Aorta (tissue), 5 donors: ENCODE data around the gene KAT7. TPM values are rescaled to one million over a fixed set of nuclear protein-coding genes. Genes with fewer than 3 reads are reported as not detected.
A peak's percentile ranks its signal among the peaks of the same experiment; 100 is the strongest.

Experiments
- ATAC-seq: fragments of 200-7000 bp; cut with Tn5 transposase; one replicate; pipeline ENCODE4 v1.9.1; 2022; ENCODE audit warnings: moderate library complexity; ENCODE audit not compliant: low FRiP score
- DNase-seq, 2 donors: peaks; one replicate each; pipeline ENCODE4 v3.0.0-alpha.2; 2020
- H3K27ac ChIP-seq, 2 donors: one replicate each; pipeline ENCODE4 v1.5.1; 2013; ENCODE audit warnings: low read length in 2 of 2, mild to moderate bottlenecking in 2 of 2, moderate library complexity in 2 of 2, control low read depth in 1 of 2, inconsistent platforms in 1 of 2, low read depth in 1 of 2
- H3K27me3 ChIP-seq, 2 donors: one replicate each; pipeline ENCODE4 v1.6.1; 2013; ENCODE audit warnings: control low read depth in 1 of 2, low read length in 1 of 2, mild to moderate bottlenecking in 1 of 2, moderate library complexity in 1 of 2; ENCODE audit not compliant: insufficient read depth in 2 of 2, control insufficient read depth in 1 of 2
- H3K36me3 ChIP-seq, 2 donors: one replicate each; pipeline ENCODE4 v1.6.1; 2013; ENCODE audit warnings: control low read depth in 1 of 2, low read length in 1 of 2, mild to moderate bottlenecking in 1 of 2; ENCODE audit not compliant: insufficient read depth in 2 of 2, control insufficient read depth in 1 of 2
- H3K4me1 ChIP-seq, 2 donors: one replicate each; pipeline ENCODE4 v1.6.1; 2013; ENCODE audit warnings: low read length in 2 of 2, control low read depth in 1 of 2, mild to moderate bottlenecking in 1 of 2, moderate library complexity in 1 of 2; ENCODE audit not compliant: insufficient read depth in 2 of 2, control insufficient read depth in 1 of 2
- H3K4me3 ChIP-seq, 2 donors: one replicate each; pipeline ENCODE4 v1.5.1; 2013; ENCODE audit warnings: low read length in 2 of 2, control low read depth in 1 of 2, mild to moderate bottlenecking in 1 of 2
- H3K9me3 ChIP-seq: one replicate; pipeline ENCODE4 v1.6.1; 2013; ENCODE audit warnings: mild to moderate bottlenecking, low read length; ENCODE audit not compliant: control insufficient read depth
- WGBS, 2 donors: extraction: QIAGEN DNeasy Blood & Tissue Kit; methylation state at CpG; one replicate each; pipeline ENCODE4 v1.1.7; 2013; 5-methylcytosine and 5-hydroxymethylcytosine counted together
- intact Hi-C, 2 donors: fragments of 100-400 bp; cut with DNase I; formaldehyde crosslinking; loops; one replicate each; pipeline versions ENCODE4 v1.14.2 to v1.15.0; 2022
- polyA plus RNA-seq, 2 donors: library from polyadenylated mRNA; stranded (reverse); fragments of 200-250 nt; gene quantifications; one replicate each; pipeline ENCODE4 v1.2.3, GENCODE V29; 2013
- total RNA-seq, 2 donors: library from RNA; stranded (reverse); fragmentation: NEBNext Ultra II Directional; extraction: Animal tissue kit (Norgen Biotek cat#: 25700); gene quantifications; one replicate each; pipeline ENCODE4 v1.2.1, GENCODE V29; 2021
- donor health status: healthy with polysubstance abuse.
- donor health status: Bipolar disorder and iron deficiency.
- donor health status: DM: no; HTN: no; CAD: no.
- donor health status: DM: no; HTN: no; CAD: no.
- donor health status: DM: yes; HTN: yes; CAD: no.

KAT7 gene
- total and polyA plus RNA-seq, 4 donors, result 6.1 to 63.9 (median 39.1) TPM

- WGBS, 2 donors, result 81 to 89% methylated on average over 6 of the region's 6 CpGs
- Histone ChIP-seq H3K27me3 (no peaks in the 10 kb centered on the region), H3K36me3 (no peaks in the 10 kb centered on the region), H3K4me3 (no peak overlapping the region), H3K27ac (no peak overlapping the region), H3K4me1 (no peaks in the 10 kb centered on the region), H3K9me3 (no peaks in the 10 kb centered on the region)
- ATAC-seq (no peak), DNase-seq (no peak)
- intact Hi-C loops, result no loop called here
Observed at GRCh38 chr17:49872754-49873377, 84.4 kb downstream of the KAT7 start.

GRCh38 chr17:49873466-49873865 lies 85.0 kb downstream of the KAT7 start:
- intact Hi-C loops, result no loop called here
- Histone ChIP-seq H3K27ac (no peak overlapping the region), H3K9me3 (no peaks in the 10 kb centered on the region), H3K27me3 (no peaks in the 10 kb centered on the region), H3K4me3 (no peak overlapping the region), H3K4me1 (no peaks in the 10 kb centered on the region), H3K36me3 (no peaks in the 10 kb centered on the region)
- ATAC-seq, result no peak
- 85 to 87% methylated on average over 6 of the region's 6 CpGs for WGBS, 2 donors
- DNase-seq, result no peak

GRCh38 chr17:49873926-49874325 lies 85.4 kb downstream of the KAT7 start:
- Histone ChIP-seq H3K27ac (no peak overlapping the region), H3K9me3 (no peaks in the 10 kb centered on the region), H3K27me3 (no peaks in the 10 kb centered on the region), H3K36me3 (no peaks in the 10 kb centered on the region), H3K4me3 (no peak overlapping the region), H3K4me1 (no peaks in the 10 kb centered on the region)
- ATAC-seq (no peak), DNase-seq (no peak)
- 83 to 84% methylated on average over 3 of the region's 3 CpGs for WGBS, 2 donors
- intact Hi-C loops, result no loop called here

DNA sequence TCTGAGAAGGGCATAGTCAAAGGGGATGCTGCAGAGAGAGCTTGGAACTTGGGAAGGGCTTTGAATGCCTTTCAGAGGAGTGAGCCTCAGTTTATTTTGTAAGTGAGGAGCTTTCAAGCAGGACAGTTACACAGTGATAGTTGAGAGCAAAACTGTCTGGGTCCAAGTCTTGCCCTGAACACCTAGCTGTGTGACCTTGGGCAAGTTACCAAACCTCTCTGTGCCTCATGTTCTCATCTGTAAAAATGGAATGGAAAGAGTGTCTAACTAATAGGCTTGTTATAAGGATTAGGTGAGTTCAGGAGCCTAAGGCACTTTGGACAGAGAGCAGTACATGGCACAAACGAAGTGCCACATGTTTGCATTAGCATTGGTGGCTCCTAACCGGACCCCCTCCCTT lies 86.4 kb downstream of the KAT7 start:
- Histone ChIP-seq H3K36me3 (no peaks in the 10 kb centered on the region), H3K4me1 (no peaks in the 10 kb centered on the region), H3K9me3 (no peaks in the 10 kb centered on the region), H3K27me3 (no peaks in the 10 kb centered on the region), H3K4me3 (no peak overlapping the region), H3K27ac (no peak overlapping the region)
- ATAC-seq (no peak), DNase-seq (no peak)
- WGBS, 2 donors, result 64 to 73% methylated on average over 2 of the region's 2 CpGs
- intact Hi-C loops, result no loop called here

DNA sequence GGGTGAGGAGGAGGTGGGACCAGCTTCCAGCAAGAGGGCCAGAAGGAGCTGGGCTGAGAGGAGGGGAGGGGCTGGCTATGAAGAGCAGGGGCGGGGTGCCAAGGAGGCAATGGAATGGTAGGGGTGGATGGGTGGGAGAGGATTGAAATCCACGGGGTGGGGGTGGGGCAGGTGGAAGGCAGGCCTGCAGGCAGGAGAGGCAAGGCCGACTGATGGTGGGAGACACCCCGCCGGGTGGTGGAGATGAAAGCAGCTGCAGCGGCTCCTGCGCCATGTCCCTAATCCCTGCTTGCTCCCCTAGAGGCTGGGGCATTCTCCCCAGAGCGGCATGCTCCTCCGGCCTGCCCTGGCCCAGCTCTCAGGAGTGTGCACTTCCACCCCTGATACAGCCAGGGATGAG lies 87.2 kb downstream of the KAT7 start:
- H3K4me3 ChIP-seq, result no peak overlapping the region
- no peak overlapping the region for H3K27ac ChIP-seq
- ATAC-seq (no peak), DNase-seq (no peak)
- no peaks in the 10 kb centered on the region for H3K27me3 ChIP-seq
- no peaks in the 10 kb centered on the region for H3K36me3 ChIP-seq
- 73 to 78% methylated on average over 9 of the region's 9 CpGs for WGBS, 2 donors
- H3K9me3 ChIP-seq, result no peaks in the 10 kb centered on the region
- intact Hi-C loops, result no loop called here
- H3K4me1 ChIP-seq, result no peaks in the 10 kb centered on the region

GRCh38 chr17:49878931-49879904 lies 90.7 kb downstream of the KAT7 start:
- Histone ChIP-seq H3K9me3 (no peaks in the 10 kb centered on the region), H3K27me3 (no peaks in the 10 kb centered on the region), H3K27ac (no peak overlapping the region), H3K4me1 (no peaks in the 10 kb centered on the region), H3K36me3 (no peaks in the 10 kb centered on the region), H3K4me3 (no peak overlapping the region)
- intact Hi-C loops, result no loop called here
- DNase-seq, result no peak
- 79 to 81% methylated on average over 14 of the region's 14 CpGs for WGBS, 2 donors
- ATAC-seq, result no peak

DNA sequence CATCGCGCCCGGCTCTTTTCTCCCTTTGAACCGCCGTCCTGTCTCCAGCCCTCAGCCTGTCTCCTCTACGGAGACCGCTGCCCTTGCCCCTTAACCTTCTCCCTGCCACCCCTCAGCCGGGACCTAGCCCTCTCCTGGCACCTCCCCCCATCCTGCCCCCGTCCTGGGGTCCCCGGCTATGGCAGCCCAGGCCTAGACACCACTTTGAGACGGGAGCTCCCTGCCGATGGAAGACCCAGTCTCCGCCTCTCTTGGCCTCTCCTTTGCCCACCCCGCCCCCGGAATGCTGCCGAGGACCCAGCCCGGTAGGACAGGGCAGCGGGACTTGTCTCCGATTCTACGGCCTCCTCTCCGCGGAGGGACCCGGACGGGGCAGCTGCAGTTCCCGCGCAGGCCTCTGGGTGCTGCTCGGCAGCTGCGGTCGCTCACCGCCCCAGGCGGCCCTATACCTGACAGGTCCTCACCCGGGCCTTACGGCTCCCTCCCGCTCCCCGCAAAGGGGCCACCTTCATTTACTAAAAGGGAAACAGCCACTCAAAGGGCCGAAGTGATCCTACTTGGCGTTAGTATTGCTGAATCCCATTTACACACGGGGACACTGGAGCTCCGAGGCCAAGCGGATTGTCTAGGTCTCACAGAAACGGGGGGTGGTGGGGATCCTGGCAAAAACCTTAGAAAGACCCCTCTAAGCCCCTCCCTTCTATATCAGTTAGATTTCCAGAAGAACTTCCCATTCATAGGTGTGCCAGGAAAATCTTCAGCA lies 92.0 kb downstream of the KAT7 start:
- peak; percentile 79 to 93 for DNase-seq
- intact Hi-C loops, result loop anchor here (1.0 to 5.0 kb wide), 2 partner anchors 117 kb away; partner anchors contain the start of gene DLX3 (in 1 of the 2)
- no peak overlapping the region for H3K27ac ChIP-seq
- 5 to 6% methylated on average over 41 of the region's 41 CpGs for WGBS, 2 donors
- no peaks in the 10 kb centered on the region for H3K36me3 ChIP-seq
- no peaks in the 10 kb centered on the region for H3K4me1 ChIP-seq
- peak; percentile 90 for ATAC-seq
- no peaks in the 10 kb centered on the region for H3K27me3 ChIP-seq
- H3K4me3 ChIP-seq, result no peak overlapping the region
- no peaks in the 10 kb centered on the region for H3K9me3 ChIP-seq

DNA sequence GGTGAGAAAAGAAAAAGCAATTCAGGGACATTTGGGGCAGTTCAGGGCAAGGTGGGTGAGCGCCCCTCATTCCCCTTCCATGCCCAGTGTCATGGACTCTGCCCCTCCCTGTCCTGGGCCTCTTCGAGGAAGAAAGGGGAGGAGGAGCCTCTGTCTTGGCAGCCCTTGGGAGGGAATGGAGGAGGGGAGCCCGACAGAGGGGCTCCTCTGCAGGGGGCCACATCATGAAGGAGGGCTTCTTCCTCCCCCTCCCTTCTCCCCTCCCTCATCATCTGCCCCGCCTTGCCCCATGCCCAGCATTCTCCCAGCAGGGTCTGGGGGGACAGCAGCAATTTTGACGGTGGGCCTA lies 92.5 kb downstream of the KAT7 start:
- Histone ChIP-seq H3K9me3 (no peaks in the 10 kb centered on the region), H3K4me3 (no peak overlapping the region), H3K4me1 (no peaks in the 10 kb centered on the region), H3K27ac (no peak overlapping the region), H3K27me3 (no peaks in the 10 kb centered on the region), H3K36me3 (no peaks in the 10 kb centered on the region)
- intact Hi-C loops, result loop anchor here (1.0 to 5.0 kb wide), 2 partner anchors 116 kb away; partner anchors contain the start of gene DLX3 (in 1 of the 2)
- WGBS, 2 donors, result 38 to 40% methylated on average over 5 of the region's 5 CpGs
- peak; percentile 17 for ATAC-seq
- no peak for DNase-seq
